ENCODE measurements around the gene HEATR3.
"Not testable (repeated sequence)": the region's sequence is repeated elsewhere in the genome, so short reads cannot be mapped to it uniquely, and the experiment has no call there.

The HEATR3 gene

DNA sequence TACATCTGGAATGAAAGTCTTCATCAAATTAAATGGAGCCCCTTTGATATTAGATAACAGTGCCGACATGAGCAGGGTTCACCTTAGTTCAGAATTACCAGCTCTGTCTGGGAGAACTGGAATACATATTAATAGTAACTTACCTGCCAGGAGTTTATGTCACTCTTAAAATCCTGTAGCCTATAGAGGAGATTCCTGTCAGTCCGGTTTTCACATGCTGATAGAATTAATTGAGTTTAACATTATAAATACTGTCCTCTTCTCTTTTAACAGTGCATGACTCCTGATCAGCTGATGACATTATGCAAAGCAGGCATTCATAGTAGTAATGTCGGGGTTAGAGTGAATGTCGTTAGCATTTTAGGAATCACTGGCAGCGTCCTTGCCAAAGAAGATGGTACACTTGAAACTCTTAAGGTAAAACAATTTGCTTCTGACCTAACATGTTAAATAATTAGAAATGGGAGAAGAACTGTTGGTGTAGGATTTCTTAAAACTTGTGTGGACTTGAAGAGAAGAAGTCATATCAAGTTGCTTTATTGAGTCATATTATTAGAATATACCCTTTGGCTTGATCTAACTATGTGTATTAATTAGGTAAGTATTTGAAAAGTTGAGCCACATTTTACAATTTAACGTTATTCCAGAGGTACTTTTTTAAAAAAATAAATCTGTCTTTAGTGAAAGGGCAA is 34.3 kb downstream of the HEATR3 start:
- no peak for DNase-seq (ENCODE audit: low read depth)

DNA sequence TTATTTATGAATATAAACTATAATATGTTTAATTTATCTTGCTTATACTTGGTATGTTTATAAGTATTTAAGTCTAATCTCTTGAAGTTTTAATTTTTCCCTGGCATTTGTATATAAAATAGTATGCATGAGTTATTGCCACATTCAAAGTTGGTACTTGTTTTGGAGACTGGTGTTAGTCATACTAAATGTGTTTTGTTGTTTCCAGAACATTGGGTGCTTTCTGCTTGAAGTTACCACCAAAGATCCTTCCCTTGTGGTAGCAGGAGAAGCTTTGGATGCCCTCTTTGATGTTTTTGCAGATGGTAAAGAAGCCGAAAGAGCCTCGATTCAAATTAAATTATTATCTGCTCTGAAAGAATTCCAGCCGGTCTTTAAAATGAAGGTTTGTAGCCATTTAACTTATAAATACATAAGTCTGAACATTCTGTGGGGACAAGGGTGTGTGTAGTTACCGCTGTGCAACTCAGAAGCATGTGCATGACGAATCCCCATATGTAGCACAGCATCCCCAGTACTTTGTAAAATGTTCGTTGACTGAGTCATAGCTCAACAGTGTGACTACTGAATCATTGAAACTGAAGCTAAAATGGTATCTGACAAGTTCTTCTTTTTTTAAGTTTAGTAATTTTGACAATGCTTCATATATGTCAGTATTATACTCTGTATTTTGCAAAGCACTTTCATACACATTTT is 36.4 kb downstream of the HEATR3 start:
- DNase-seq (ENCODE audit: low read depth): no peak

DNA sequence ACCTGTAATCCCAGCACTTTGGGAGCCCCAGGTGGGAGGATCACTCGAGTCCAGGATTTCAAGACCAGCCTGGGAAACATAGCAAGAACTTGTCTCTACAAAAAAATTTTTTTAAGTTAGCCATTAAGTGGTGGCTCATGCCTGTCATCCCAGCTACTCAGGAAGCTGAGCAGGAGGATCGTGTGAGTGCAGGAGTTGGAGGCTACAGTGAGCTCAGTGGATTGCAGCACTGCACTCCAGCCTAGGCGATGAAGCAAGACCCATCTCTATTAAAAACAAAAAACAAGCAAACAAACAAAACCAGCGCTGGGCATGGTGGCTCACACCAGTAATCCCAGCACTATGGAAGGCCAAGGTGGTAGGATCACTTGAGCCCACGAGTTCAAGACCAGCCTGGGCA is 38.0 kb downstream of the HEATR3 start:
- no peak for DNase-seq (ENCODE audit: low read depth)

DNA sequence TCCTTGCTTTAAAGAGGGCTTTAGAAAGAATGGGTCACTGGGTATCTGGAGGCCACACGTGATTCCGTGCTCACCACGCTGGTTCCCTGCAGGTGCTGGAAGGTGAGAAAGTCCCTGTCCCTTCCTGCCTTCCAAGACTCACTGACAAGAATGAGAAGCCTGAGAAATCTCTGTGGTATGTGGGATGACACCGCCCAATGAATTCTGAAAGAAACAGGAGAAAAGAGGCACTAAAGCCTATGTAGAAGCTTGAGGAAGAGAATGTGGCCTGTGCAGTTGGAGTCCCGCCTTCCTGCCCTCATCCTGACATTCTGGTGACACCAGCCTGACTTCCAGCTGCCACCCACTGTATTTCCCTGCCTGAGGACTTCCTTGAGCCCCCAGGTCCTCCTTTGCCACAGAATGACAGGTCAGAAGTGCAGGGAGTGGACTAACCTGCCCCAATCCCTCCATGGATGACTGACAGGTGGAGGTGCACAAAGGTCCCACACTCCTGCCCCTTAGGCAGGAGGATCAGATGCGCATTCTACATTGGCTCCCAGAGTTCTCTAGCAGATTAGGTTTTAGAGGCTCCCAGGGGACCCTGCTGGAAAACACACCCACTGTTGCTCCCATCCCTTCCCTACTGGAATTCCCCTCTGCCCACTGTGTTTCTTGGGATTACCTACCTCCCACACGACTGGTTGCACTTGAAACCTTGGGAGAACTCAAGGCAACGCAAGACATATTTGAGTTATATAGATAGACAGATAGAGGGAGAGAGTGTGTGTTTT is 48.8 kb downstream of the HEATR3 start:
- no peak for DNase-seq (ENCODE audit: low read depth)

DNA sequence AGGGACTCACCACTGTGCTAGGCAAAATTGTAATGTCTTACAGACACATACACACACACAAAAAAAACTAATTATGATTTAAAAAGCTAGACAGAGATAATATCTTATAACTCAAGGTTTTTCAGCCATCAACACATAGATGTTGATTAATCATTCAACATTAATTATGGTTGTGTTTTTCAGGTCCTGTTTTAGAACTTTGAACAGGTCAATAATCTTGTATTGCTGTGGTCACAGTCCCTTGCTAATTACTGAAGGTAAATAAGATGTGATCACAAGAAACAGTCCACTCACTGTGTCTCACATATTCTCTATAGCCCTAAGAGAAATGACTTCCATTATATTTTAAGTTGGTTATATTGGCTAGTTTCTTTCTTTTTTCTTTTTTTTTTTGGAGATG is 54.9 kb downstream of the HEATR3 start:
- DNase-seq (ENCODE audit: low read depth): no peak

DNA sequence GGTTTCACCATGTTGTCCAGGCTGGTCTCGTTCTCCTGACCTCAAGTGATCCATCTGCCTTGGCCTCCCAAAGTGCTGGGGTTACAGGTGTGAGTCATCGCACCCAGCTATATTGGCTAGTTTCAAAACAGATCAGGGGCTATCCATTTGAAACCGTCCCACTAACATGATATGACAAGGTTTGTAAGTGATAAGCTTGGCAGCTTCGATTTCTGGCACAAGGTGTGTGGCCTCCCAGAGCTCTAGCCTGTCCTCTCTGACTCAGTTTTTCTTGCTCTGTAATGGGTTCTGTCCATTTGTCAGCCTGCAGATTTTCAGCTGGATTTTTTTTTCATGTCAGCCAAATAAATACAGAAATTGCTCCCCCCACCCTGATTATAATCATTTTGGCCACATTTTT is 55.5 kb downstream of the HEATR3 start:
- DNase-seq (ENCODE audit: low read depth): no peak

DNA sequence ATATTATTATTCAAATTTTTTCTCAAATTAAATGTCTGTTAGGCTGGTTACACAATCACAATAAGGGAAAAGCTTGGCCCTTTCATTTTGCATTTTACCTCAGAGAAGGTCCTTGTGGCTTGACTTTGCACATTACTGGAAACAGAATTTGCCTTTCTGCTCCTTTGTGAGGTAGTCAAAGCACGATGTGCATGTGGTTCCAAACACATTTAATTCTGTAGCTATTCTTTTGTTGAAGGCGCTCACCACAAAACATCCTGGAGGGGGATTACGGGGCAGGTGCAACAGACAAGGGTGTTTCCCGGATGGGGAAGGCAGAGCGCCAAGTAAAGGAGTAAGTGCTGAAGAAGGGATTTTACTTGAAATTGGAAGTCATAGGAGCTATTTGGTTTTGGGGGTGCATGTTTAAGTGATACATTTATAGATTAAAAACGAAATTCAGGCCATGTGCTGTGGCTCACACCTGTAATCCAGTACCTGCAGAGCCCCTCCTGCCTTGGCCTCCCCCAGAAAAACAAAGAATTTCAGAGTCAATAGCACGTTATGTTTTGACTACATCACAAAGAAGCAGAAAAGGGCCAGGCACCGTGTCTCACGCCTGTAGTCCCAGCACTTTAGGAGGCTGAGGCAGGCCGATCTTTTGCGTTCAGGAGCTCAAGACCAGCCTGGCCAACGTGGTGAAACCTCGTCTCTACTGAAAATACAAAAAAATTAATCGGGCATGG is 56.1 kb downstream of the HEATR3 start:
- DNase-seq (ENCODE audit: low read depth): no peak

DNA sequence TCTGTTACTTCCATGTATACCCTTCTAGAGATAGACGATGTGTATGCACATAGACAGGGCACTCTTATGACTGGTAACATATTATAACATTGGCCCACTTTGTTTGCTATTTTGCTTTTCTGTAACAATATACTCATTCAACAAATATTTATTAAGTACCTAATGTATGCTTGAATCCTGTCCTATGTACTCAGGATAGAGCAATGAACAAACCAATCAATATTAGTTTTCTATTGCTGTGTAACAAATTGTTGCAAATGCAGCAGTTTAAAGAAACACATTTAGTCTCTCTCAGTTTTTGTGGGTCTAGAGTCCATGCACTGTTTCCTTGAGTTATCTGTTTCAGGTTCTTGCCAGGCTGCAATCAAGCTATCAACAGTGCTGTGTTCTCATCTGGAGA is 57.6 kb downstream of the HEATR3 start:
- DNase-seq (ENCODE audit: low read depth): no peak

DNA sequence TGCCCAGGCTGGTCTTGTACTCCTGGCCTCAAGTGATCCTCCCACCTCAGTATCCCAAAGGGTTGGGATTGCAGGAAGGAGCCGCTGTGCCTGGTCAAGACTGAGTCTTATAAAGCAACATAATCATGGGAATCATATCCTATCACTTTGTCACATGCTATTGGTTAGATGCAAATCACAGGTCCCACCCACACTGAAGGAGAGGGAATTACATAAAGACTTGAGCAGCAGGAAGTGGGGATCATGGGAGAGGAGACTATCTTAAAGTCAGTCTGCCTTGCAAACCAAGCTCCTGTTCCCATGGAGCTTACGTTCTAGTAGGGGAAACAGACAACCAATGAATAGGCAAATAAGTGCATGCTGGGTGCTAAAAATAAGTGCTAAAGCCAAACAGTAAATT is 59.0 kb downstream of the HEATR3 start:
- DNase-seq (ENCODE audit: low read depth): no peak

DNA sequence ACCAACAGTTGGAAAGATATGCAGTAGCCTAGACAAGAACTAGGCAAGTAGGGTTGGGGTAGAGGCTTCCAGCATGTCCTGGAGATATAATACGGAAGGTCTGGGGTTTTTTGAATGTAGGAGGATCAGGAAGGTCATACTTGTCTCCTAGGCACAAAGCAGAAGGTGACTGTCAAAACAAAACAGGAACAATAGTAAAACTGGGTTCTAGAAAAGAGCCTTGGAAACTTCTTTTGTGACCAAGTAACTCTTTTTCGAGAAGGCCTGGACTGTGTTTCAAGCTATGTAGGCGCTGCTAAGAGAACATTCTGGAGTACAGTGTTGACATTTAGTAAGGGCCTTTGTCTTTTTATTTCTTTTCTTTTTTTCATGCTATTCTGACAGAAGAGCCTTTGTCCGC is 60.4 kb downstream of the HEATR3 start:
- no peak for DNase-seq (ENCODE audit: low read depth)

DNA sequence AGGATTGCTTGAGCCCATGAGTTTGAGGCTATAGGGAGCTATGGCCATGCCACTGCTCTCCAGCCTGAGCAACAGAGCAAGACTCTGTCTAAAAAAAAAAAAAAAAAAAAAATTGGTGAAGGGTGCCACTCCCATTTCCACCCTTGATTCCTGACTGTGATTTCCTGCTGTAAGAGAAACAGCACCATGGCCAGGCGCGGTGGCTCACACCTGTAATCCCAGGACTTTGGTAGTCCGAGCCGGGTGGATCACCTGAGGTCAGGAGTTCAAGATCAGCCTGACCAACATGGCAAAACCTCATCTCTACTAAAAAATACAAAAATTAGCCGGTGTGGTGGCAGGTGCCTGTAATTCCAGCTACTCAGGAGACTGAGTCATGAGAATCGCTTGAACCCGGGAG is 66.8 kb downstream of the HEATR3 start:
- DNase-seq (ENCODE audit: low read depth): not testable (repeated sequence)

DNA sequence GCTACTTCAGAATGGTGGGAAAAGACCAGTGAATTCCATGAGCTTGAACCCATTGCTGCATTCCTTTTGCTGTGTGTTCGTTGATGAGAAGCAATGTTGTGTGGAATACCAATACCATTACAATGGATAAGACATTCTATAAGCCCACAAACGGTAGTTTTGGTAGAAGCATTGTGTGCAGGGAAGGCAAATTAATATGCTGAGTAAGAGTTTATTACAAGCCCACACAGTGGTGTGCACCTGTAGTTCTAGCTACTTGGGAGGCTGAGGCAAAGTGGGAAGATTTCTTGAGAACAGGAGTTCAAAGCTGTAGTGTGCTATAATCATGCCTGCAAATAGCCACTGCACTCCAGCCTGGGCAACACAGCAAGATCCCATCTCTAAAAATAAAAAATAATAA is 67.4 kb downstream of the HEATR3 start:
- no peak for DNase-seq (ENCODE audit: low read depth)

DNA sequence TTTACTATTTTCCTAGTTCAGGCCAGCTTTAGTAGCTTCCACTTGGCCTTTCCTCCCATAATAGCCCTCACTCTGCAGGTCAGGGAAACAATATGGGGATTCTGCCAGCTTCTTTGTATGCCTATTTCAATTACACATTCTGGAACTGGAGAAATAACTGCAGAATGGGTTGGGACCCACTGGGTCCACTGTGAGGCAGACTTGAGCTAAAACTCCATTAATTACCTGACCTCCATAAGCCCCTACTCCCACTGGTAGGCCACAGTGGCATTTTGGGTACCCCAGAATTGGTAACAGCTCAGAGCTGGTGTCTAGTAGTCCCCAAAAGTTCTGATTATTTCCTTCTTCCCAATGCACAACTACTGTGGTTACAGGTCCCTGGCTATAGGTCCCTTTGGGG is 70.6 kb downstream of the HEATR3 start:
- no peak for DNase-seq (ENCODE audit: low read depth)

DNA sequence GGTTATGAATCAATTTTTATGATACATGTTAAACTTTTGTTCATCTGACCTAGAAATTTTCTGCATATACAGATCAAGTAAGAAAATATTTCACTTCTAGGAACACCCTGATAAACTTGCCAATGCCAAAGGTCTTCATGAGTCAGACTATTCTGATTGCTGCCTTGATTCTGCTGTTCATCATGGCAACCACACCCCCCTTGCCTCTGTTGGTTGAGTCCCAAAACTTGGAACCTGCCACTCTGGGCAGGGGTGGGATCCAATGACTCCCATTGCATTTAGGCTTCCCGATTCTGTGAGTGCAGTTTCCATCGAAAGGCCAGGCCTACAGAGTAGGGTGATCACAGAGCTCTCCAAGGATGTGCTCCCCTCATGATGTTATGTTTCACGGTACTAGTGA is 71.5 kb downstream of the HEATR3 start:
- no peak for DNase-seq (ENCODE audit: low read depth)

DNA sequence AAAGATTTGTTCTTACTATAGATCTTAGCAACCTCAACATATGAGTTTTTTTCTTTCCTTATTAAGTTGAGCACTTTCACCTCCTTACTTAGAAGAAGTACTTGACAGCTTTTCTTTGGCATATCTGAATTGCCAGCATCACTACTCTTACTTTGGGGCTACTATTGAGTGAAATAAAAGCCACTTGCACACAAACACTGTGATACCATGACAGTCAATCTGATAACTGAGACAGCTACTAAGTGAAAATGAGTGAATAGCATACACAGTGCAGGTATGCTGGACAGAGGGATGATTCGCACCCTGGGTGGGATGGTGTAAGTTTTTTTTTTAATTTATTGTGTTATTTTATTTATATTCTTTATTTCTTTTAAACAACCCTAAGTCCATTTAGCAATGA is 73.8 kb downstream of the HEATR3 start:
- no peak for DNase-seq (ENCODE audit: low read depth)

DNA sequence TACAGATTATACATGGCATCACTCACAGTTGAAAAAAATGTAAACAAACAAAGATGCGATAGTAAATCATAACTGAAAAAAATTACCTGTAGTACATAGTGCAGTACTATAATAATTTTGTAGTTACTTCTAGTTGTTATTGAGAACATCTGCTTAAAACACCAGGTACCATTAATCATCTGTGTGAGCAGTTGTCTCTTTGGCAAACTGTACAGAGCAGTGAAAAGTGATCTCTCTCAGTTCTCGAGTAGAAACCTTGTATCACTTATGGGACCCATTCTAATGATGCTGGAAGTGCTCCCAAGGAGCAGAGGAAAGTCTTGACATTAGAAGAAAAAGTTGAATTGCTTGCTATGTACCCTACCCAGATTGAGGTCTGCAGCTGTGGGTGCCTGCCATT is 78.4 kb downstream of the HEATR3 start:
- no peak for DNase-seq (ENCODE audit: low read depth)

DNA sequence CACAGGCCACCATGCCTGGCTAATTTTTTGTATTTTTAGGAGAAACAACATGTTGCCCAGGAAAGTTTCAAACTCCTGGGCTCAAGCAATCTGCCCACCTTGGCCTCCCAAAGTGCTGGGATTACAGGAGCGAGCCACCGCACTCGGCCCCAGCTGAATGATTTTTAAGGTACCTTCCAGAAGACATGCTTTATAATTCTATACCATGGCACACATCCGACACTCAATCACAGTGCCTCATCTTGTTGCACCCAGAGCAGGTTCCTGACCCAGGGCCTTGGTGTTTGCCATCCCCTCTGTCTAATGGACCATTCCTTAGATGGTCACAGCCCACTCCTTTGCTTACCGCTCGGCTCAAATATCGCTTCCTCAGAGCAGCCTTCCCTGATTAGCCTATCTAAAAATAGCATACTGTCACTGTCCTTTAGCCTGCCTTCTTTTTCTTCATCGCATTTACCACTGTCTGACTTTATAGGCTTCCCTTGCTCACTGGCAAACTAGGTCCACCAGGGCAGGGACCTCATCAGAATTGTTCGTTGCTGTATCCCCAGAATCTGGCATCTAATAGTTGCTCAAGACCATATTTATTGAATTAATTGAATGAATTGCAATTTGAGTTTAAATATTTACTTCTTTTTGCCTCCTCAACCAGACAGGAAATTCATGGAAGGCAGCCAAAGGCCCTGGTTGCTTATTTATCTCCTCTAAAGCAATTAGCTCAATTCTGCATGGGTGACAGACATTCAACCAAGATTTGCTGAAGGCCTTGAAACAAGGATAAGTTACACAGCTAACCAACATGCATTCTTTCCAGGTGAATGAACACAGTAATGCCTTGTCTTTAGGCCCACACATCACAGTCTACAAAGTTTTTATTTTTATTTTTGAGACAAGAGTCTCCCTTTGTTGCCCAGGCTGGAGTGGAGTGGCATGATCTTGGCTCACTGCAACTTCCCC is 81.0 kb downstream of the HEATR3 start:
- DNase-seq (ENCODE audit: low read depth): no peak

DNA sequence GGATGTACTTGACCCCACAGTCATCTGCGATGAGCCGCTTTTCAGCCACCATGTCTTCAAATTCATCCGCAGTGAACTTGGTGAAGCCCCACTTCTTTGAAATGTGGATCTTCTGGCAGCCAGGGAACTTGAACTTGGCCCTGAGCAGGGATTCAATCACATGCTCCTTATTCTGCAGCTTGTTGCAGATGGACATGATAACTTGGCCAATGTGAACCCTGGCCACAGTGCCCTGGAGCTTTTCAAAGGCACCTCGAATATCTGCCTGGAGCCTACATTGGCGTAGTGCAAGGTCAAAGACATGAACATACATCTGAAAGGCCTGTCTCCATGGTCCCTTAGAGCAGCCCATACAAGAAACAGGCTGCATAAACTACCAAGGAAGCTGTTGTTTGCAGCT is 85.6 kb downstream of the HEATR3 start:
- no peak for DNase-seq (ENCODE audit: low read depth)

DNA sequence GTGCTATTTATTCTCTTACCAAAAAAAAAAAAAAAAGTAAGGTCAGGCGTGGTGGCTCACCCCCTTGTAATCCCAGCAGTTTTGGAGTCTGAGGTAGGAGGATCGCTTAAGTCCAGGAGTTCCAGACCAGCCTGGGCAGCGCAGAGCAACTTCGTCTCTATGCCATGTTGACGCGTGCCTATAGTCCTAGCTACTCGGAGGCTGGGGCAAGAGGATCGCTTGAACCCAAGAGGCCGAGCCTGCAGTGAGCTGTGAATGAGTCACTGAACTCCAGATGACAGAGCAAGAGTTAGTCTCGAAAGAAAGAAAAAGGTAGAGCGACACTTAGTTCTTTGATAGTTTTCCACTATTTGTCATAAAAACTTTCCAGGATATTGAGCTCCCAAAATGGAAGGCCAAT is 86.0 kb downstream of the HEATR3 start:
- DNase-seq (ENCODE audit: low read depth): no peak

DNA sequence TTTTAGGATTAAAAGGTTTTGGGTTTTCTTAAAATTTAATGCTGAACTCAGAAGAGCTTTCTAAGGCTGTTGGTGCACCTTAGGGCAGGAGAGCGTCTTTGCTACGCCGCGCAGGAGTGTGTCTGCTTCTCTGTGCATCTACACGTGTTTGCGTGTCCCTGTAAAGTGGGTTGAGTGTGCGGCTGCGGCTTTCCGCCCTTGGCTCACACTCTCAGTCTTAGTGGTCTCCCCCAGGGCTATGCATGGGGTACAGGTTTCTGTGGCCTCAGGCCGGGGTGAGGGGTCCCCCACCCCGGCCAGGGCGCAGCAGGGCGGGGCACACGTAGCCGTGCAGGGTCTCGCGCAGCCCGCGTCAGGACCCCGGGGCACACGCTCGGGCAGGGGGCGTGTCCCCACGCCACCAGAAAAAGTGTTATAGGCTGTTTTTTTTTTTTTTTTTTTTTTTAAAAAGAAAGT is 86.6 kb downstream of the HEATR3 start:
- DNase-seq (ENCODE audit: low read depth): peak; percentile 28

All from stimulated activated CD8-positive, alpha-beta memory T cell treated with anti-CD3 and anti-CD28 coated beads, Interleukin-15, amount 100 ng/mL, for 1 hour (primary cell).